ENCODE results near the gene MTHFR. TPM values are rescaled to one million over a fixed set of nuclear protein-coding genes. Genes with fewer than 3 reads are reported as not detected.

The MTHFR gene
- total and polyA plus RNA-seq, 2 of the 4 experiments (the other 2 are of a cell fraction) = 7.3 to 7.4 TPM

GRCh38 chr1:11765661-11766428, 39.9 kb downstream of the MTHFR start:
- Histone ChIP-seq H4K5ac (ENCODE audit: low read depth, low read length) (no peak overlapping the region), H3K4ac (ENCODE audit: low read depth, low read length) (no peak overlapping the region), H3K36me3 (ENCODE audit: control insufficient read depth, insufficient read depth, low read length) (no peaks in the 10 kb centered on the region), H4K8ac (ENCODE audit: low read depth in 2 of 2, low read length in 2 of 2) (no peak overlapping the region), H3K14ac (replicated peaks; ENCODE audit: low read depth, low read length) (no peak overlapping the region), H2AFZ (replicated peaks; ENCODE audit: low read length, poor library complexity) (no peak overlapping the region), H2AK5ac (ENCODE audit: low read depth, low read length) (no peak overlapping the region), H3K23ac (ENCODE audit: low read depth, low read length) (no peak overlapping the region), H3K9me1 (ENCODE audit: insufficient read depth, low read length) (no peaks in the 10 kb centered on the region), H3K56ac (ENCODE audit: extremely low read depth, insufficient read depth, low read length) (no peak overlapping the region), H2BK5ac (ENCODE audit: low read depth, low read length, poor library complexity, severe bottlenecking) (no peak overlapping the region), H3K9ac (ENCODE audit: low read depth, low read length) (no peak overlapping the region), H2AK9ac (replicated peaks; ENCODE audit: low read depth, low read length, poor library complexity) (no peak overlapping the region), H3K4me1 (ENCODE audit: control insufficient read depth, insufficient read depth, low read length) (peaks cover 1% of the 10 kb centered on the region; the same call in 1 of the 2 replicates), H3K27me3 (ENCODE audit: control insufficient read depth, insufficient read depth, low read length) (peaks cover 39% of the 10 kb centered on the region), H2BK20ac (ENCODE audit: low read depth, low read length) (no peak overlapping the region), H4K91ac (ENCODE audit: insufficient read depth, low read depth, low read length) (no peak overlapping the region), H2BK120ac (ENCODE audit: low read depth, low read length) (no peak overlapping the region), H3K9me3 (ENCODE audit: control insufficient read depth, insufficient read depth, low read length) (no peaks in the 10 kb centered on the region), H3K18ac (ENCODE audit: low read depth, low read length) (no peak overlapping the region), H3K4me2 (ENCODE audit: low read depth, low read length) (no peak overlapping the region), H3K4me3 (ENCODE audit: insufficient read depth, low read depth, low read length) (no peak overlapping the region), H3K79me1 (ENCODE audit: low read depth in 1 of 2, low read length in 2 of 2) (no peaks in the 10 kb centered on the region), H4K20me1 (ENCODE audit: insufficient read depth, low read length) (no peaks in the 10 kb centered on the region), H3K27ac (ENCODE audit: insufficient read depth, low read length) (no peak overlapping the region), H2BK15ac (ENCODE audit: low read depth, low read length) (no peak overlapping the region)
- WGBS, 2 experiments (ENCODE audit: extremely low coverage in 2 of 2, insufficient read length in 1 of 2) = 65% methylated on average over 7 of the region's 19 CpGs; no CpG with 5 or more reads in 1 of the 2 experiments
- ChIA-PET POLR2A (ENCODE audit: unreplicated experiment) (interaction anchor here (0.7 kb wide), 1 partner anchor 29 kb away, joined by 3 read pairs; no protein-coding TSS in a partner anchor), CTCF (no interaction called here)
- no TSS peak for BruUV-seq (replicated peaks)
- intact Hi-C loops (cut with micrococcal nuclease) (no loop called here), in situ Hi-C loops (cut with MboI; ENCODE audit: low sequenced_read_pairs) (no loop called here), dilution Hi-C loops (cut with HindIII; ENCODE audit: low sequenced_read_pairs, unreplicated experiment) (no loop called here)
- DNase-seq (no peak), ATAC-seq (ENCODE audit: low read depth) (no peak)
- TF ChIP-seq CHD1 (IDR thresholded peaks at IDR 0.05; ENCODE audit: low read depth, low read length) (no peak), POLR2A (IDR thresholded peaks at IDR 0.05; ENCODE audit: low read depth, low read length) (no peak), CTCF (conservative IDR thresholded peaks at IDR 0.05; ENCODE audit: low read depth, low read length) (no peak), RCOR1 (IDR thresholded peaks at IDR 0.05; ENCODE audit: insufficient replicate concordance, low read length) (no peak), MXI1 (IDR thresholded peaks at IDR 0.05; ENCODE audit: borderline replicate concordance, low read depth, low read length) (no peak), CEBPB (IDR thresholded peaks at IDR 0.05; ENCODE audit: low read depth, low read length) (no peak), RAD21 (IDR thresholded peaks at IDR 0.05; ENCODE audit: low read length) (no peak), MAFK (IDR thresholded peaks at IDR 0.05; ENCODE audit: low read depth, low read length) (no peak), USF2 (IDR thresholded peaks at IDR 0.05; ENCODE audit: low read depth, low read length) (no peak)
